Myocyte (in vitro differentiated cells): ENCODE results near the gene EOLA1. TPM values are rescaled to one million over a fixed set of nuclear protein-coding genes. Genes with fewer than 3 reads are reported as not detected.
A peak's percentile ranks its signal among the peaks of the same experiment; 100 is the strongest.
"Not testable (repeated sequence)": the region's sequence is repeated elsewhere in the genome, so short reads cannot be mapped to it uniquely, and the experiment has no call there.

ENCODE experiments used
- DNase-seq: peaks from one replicate; pipeline ENCODE4 v3.0.0-alpha.2; 2012; ENCODE audit warnings: low read depth
- total RNA-seq: library from RNA; depleted of rRNA; stranded (reverse); fragments of >200 nt; gene quantifications from 2 replicates; pipeline ENCODE4 v1.2.3, GENCODE V29; 2014

Gene EOLA1
- total RNA-seq, 1 donor from 2014 or later = 35.2 TPM

GRCh38 chrX:149541521-149542047, 772 bp downstream of the EOLA1 start:
- peak; percentile 30 for DNase-seq

GRCh38 chrX:149545545-149546543, 5.0 kb downstream of the EOLA1 start:
- DNase-seq = not testable (repeated sequence)

DNA sequence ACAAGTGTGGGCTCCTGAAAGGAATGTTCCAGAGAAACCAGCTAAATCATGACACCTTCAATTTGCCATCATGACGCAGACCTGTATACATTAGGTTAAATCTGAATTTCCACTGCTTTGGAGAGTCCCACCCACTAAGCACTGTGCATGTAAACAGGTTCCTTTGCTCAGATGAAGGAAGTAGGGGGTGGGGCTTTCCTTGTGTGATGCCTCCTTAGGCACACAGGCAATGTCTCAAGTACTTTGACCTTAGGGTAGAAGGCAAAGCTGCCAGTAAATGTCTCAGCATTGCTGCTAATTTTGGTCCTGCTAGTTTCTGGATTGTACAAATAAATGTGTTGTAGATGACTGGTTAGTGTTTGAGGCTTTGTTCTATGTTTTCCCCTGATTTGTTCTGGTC, 6.2 kb downstream of the EOLA1 start:
- DNase-seq = not testable (repeated sequence)

GRCh38 chrX:149547782-149548181, 7.0 kb downstream of the EOLA1 start:
- not testable (repeated sequence) for DNase-seq

DNA sequence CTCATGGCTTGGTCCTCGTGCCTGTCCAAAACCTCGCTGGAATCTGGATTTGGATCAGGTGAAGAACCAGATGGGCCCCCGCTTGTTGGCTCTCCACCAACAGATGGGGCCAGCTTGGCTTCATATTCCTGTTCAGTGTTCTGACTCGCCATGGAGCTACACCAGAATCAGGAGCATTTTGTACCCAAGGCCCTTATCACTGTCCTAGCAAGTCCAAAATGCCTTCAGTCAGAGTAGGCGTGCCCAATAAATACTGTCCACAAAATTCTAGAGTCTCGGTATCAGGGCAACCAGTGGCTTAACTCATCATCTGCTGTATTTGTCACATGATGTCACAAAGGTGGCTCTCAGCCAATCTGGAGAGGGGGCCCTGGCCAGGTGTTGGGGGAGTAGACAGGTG, 8.9 kb downstream of the EOLA1 start, which contains the start of gene HSFX3:
Gene HSFX3, minus strand, starts transcription at position 224 of the 400 bp plus-strand sequence. Its CDS starts 72 bp downstream, at position 152.
- not testable (repeated sequence) for DNase-seq

- DNase-seq = not testable (repeated sequence)
Observed at GRCh38 chrX:149550454-149550853, 9.6 kb downstream of the EOLA1 start.

DNA sequence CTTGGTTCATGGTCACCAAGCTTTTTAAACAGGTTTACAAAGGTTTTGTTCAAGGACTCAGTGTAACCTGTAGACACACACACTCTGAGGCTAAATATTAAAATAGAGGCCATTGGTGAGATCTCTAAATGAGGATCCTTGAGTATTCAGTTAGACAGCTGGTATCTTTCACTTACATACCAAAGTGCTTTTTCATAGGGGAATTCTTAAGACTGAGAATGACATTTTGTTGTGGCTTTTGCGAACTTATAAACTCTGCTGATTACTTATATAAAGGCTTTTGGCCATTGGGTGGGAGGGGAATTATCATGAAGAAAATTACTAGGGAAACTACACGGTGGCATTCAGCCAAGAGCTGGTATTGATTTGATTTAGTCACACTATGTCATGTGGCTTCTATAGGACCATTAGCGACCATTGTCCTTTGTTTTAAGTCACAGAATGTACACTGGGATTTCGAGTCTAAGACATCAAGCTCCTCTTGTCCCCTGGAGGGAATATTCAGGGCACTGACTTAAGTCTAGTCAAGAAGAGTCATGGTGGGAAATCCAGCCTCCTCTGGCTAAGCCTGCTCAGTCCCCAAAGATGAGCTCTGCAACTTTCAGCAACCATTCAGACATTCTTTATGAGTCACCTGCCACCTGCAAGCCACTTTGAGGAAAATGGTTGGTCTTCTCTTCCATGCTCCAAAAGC, 10.6 kb downstream of the EOLA1 start:
- DNase-seq = not testable (repeated sequence)

GRCh38 chrX:149551939-149552248, 11.1 kb downstream of the EOLA1 start:
- not testable (repeated sequence) for DNase-seq

- not testable (repeated sequence) for DNase-seq
Observed at GRCh38 chrX:149555251-149555650, 14.4 kb downstream of the EOLA1 start.

- DNase-seq = no peak
Observed at GRCh38 chrX:149563359-149563758, 22.5 kb downstream of the EOLA1 start.

GRCh38 chrX:149567621-149568417, 27.0 kb downstream of the EOLA1 start:
- no peak for DNase-seq

DNA sequence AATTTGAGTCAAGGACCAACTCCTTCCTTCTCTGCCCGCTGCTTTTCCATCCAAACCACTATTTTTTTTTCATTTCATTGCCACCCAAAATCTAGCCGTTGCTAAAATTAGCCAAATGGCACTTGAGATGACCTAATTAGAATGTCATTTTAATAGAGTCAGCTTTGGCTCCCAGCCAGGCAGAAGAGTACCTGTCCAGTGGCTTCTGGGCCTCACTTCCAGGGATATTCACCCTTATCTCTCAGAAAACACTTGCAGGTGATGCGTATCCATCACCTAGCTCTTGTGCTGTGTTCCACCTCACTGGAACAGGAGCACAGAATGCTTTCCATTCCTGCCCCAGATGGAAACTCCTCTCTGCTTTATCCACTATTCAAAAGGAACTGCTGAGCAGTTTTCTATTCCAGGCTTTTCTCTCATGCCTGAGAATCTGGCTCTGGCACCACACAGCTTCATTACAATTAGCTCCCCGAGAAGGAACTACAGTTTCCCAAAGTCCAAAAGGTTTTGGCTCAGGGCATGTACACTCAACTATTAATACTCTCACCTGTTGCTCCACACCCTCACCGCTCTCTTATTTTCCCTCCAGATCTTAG, 28.0 kb downstream of the EOLA1 start:
- DNase-seq = peak; percentile 16

DNA sequence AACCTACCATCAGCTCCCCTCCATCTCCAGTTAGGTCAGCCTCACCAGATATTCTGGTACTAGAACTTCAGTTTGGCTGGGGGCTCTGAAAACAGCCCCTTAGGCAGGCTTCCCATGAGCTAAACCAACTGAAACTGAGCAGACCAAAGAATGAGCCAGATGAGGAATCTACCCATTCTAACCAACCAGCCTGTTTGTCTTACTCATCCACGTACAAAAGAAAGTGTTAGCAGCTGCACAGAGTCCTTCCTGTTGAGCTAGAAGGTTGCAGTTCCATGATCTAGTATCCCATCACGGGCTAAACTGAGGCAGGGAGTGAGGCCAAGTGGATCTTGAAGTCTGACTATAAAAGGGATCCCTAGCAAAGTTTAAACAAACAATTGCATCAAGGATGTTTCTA, 29.0 kb downstream of the EOLA1 start:
- DNase-seq = no peak

GRCh38 chrX:149570668-149571067, 29.9 kb downstream of the EOLA1 start:
- DNase-seq = no peak

DNA sequence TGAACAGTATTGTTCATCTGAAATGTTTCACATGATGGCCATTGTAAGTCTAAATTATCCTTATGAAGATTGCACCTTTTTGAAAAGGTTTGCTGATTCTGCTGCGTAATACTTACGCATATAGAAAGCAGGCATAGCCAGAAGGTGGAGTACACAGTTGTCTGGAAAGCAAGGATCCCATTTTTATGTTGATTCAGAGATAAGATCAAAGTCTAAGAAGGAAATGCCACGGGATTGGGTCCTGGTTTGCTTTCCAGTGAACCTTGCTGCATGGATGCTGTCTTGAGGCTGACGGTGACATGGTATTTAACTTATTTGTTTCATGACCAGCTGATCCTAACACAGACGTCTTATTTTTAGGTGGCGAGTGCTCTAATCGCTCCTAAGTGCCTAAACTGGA, 31.0 kb downstream of the EOLA1 start:
- DNase-seq = no peak

GRCh38 chrX:149572743-149573142, 31.9 kb downstream of the EOLA1 start:
- DNase-seq = no peak

- not testable (repeated sequence) for DNase-seq
Observed at GRCh38 chrX:149573456-149573855, 32.6 kb downstream of the EOLA1 start.

- DNase-seq = not testable (repeated sequence)
Observed at GRCh38 chrX:149585631-149586030, 44.8 kb downstream of the EOLA1 start.

- DNase-seq = not testable (repeated sequence)
Observed at GRCh38 chrX:149587359-149587758, 46.5 kb downstream of the EOLA1 start, which contains the start of gene MAGEA9B. Gene MAGEA9B (minus strand): TSS chrX:149587459. CDS start chrX:149583179, 4,280 bp downstream.

DNA sequence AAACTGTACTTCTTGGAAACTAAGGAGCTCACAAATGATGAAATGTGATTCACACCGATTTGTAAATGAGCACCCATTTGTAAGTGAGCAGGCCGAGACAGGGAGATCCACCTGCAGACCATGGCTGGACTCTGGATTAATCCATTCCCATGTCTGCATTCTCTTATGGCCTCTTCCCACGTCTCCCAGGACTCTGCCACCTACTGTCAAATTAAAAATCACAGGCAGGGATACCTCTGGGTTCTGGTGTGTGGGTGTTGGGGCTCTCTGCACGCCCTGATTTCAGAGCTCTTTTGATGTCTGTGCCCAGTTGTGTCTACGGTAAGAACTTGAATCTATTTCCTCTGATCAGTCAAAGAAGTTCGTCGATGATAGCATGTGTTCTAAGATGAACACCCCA, 50.2 kb downstream of the EOLA1 start:
- DNase-seq = not testable (repeated sequence)
